Keratinocyte (primary cell): ENCODE measurements around the gene GAS6. TPM values are rescaled to one million over a fixed set of nuclear protein-coding genes. Genes with fewer than 3 reads are reported as not detected.

Experiments
- DNase-seq: peaks from one replicate; pipeline ENCODE4 v3.0.0-alpha.2; 2011; ENCODE audit warnings: low read depth, missing footprints, low spot score
- FAIRE-seq: peaks from 2 replicates; lab custom pipeline; 2011; peaks lifted over from hg19 to GRCh38; lab: Jason Lieb, UNC
- H2AFZ ChIP-seq: 2 replicates; pipeline ENCODE4 v1.6.0; 2012; ENCODE audit warnings: low read length, control low read depth, inconsistent platforms; ENCODE audit not compliant: control insufficient read depth
- H3K27ac ChIP-seq: 2 replicates; pipeline ENCODE4 v1.5.1; 2011; ENCODE audit warnings: low read length; ENCODE audit not compliant: control insufficient read depth, insufficient read depth
- H3K27me3 ChIP-seq: 3 replicates; pipeline ENCODE4 v1.6.0; 2011; ENCODE audit warnings: low read length; ENCODE audit not compliant: control insufficient read depth, insufficient read depth; ENCODE audit errors: extremely low read depth
- H3K36me3 ChIP-seq, 2 experiments: 2 replicates in 1 of 2; 3 replicates in 1 of 2; pipeline ENCODE4 v1.5.1; 2011; ENCODE audit warnings: low read length in 2 of 2, mild to moderate bottlenecking in 1 of 2; ENCODE audit not compliant: control insufficient read depth in 2 of 2, insufficient read depth in 2 of 2; ENCODE audit errors: extremely low read depth in 1 of 2
- H3K4me1 ChIP-seq: 3 replicates; pipeline ENCODE4 v1.5.1; 2011; ENCODE audit warnings: low read length; ENCODE audit not compliant: control insufficient read depth, insufficient read depth; ENCODE audit errors: extremely low read depth
- H3K4me2 ChIP-seq: 3 replicates; pipeline ENCODE4 v1.6.0; 2011; ENCODE audit warnings: low read depth, low read length; ENCODE audit not compliant: control insufficient read depth, insufficient read depth; ENCODE audit errors: extremely low read depth
- H3K4me3 ChIP-seq, 3 experiments: fragments of 200-600 bp in 1 of 3; sonication (generic) in 1 of 3; 2 replicates in 2 of 3; 3 replicates in 1 of 3; pipeline ENCODE4 v1.5.1; 2011 to 2016; ENCODE audit warnings: low read length in 3 of 3, mild to moderate bottlenecking in 3 of 3, control low read depth in 2 of 3, inconsistent platforms in 1 of 3, low read depth in 1 of 3, mixed read lengths in 1 of 3, mixed run types in 1 of 3, moderate library complexity in 1 of 3; ENCODE audit not compliant: control insufficient read depth in 2 of 3, insufficient read depth in 2 of 3; ENCODE audit errors: extremely low read depth in 1 of 3
- H3K79me2 ChIP-seq: 2 replicates; pipeline ENCODE4 v1.6.0; 2012; ENCODE audit warnings: low read length; ENCODE audit not compliant: control insufficient read depth, insufficient read depth
- H3K9ac ChIP-seq: 3 replicates; pipeline ENCODE4 v1.6.0; 2011; ENCODE audit warnings: low read length; ENCODE audit not compliant: control insufficient read depth, insufficient read depth; ENCODE audit errors: extremely low read depth
- H3K9me1 ChIP-seq: 3 replicates; pipeline ENCODE4 v1.6.0; 2011; ENCODE audit warnings: low read length; ENCODE audit not compliant: control insufficient read depth, insufficient read depth; ENCODE audit errors: extremely low read depth
- H3K9me3 ChIP-seq: 2 replicates; pipeline ENCODE4 v1.5.1; 2012; ENCODE audit warnings: low read depth, low read length; ENCODE audit not compliant: control insufficient read depth
- H4K20me1 ChIP-seq: 3 replicates; pipeline ENCODE4 v1.6.0; 2011; ENCODE audit warnings: low read length; ENCODE audit not compliant: control insufficient read depth, insufficient read depth; ENCODE audit errors: extremely low read depth
- EZH2 ChIP-seq: IDR thresholded peaks from one replicate; pipeline ENCODE4 v1.6.1; 2012; ENCODE audit warnings: inconsistent platforms, mild to moderate bottlenecking, low read length, moderate library complexity
- dilution Hi-C: fragments of 300-500 bp; cut with MboI; formaldehyde crosslinking; loops from one replicate; pipeline ENCODE4 v1.7.0; 2020; ENCODE audit warnings: low sequenced_read_pairs; ENCODE audit not compliant: extremely low pct_ligation_motif_present
- polyA plus RNA-seq, 5 experiments: library from polyadenylated mRNA; depleted of rRNA in 3 of 5; stranded (reverse) in 3 of 5; stranded (forward) in 1 of 5; unstranded in 1 of 5; fragments of >200 nt; gene quantifications; 1 replicate in 1 of 5; 2 replicates in 3 of 5; 3 replicates in 1 of 5; pipeline versions ENCODE4 v1.2.1 to v1.2.3, GENCODE V29; 2011 to 2012; ENCODE audit warnings: missing spikeins in 2 of 5, low read depth in 1 of 5, low replicate concordance in 1 of 5
- TF ChIP-seq, protein P1 (sequence below), 3 experiments: IDR thresholded peaks in 1 of 3; conservative IDR thresholded peaks in 1 of 3; optimal IDR thresholded peaks in 1 of 3; 2 replicates in 2 of 3; 3 replicates in 1 of 3; pipeline versions ENCODE3 to v1.5.1; 2011; ENCODE audit warnings: low read length in 3 of 3, mild to moderate bottlenecking in 3 of 3, moderate library complexity in 2 of 3, control low read depth in 1 of 3, inconsistent platforms in 1 of 3; ENCODE audit not compliant: insufficient read depth in 2 of 3; ENCODE audit errors: extremely low read depth in 1 of 3

The GAS6 gene
- polyA plus RNA-seq, 1 donor (not counting 4 experiments of a cell fraction or from before 2014, with no cell fraction given): 163 TPM

DNA sequence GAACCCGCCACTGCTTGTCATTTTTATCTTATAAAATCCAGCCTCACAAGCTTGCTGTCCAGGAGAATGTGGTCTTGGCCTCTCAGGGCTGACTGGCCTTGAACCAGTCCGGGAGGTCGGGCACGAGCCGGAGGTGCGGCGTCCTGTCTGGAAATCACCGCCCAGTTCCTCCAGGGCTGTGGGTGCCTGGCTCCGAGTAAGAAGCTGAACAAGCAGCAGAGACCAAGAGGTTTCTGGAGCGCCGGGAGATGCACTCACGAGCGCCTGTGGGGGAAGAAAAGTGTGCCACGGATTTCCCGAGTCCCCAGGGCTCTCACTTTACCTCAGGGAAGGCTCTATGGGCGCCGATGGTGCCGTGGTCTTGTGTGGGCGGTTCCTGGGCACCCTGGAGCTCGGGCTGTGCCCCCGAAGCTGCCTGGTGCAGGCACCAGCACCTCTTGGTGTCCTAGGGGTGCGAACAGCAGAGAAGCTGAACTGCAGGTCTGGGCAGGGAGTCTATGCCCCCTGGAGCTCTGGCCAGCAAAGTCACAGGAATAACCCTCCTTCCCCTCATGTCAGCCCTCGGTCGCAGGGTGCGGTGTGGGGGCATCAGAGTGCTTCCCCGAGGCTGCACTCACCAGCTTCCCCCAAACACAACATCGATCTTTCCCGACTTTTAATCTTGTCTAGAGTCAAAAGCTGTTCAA is 50.0 kb downstream of the GAS6 start:
- Histone ChIP-seq H3K4me2 (no peak overlapping the region), H3K9me3 (peaks cover under 1% of the 10 kb centered on the region), H3K79me2 (no peaks in the 10 kb centered on the region), H3K9me1 (no peaks in the 10 kb centered on the region), H2AFZ (no peak overlapping the region), H3K36me3 (peaks cover 0 to 3% of the 10 kb centered on the region in 2 experiments), H4K20me1 (peaks cover 6% of the 10 kb centered on the region), H3K27ac (no peak overlapping the region), H3K9ac (no peak overlapping the region), H3K4me3 (no peak overlapping the region), H3K4me1 (no peaks in the 10 kb centered on the region), H3K27me3 (no peaks in the 10 kb centered on the region)
- TF ChIP-seq, protein P1, sequence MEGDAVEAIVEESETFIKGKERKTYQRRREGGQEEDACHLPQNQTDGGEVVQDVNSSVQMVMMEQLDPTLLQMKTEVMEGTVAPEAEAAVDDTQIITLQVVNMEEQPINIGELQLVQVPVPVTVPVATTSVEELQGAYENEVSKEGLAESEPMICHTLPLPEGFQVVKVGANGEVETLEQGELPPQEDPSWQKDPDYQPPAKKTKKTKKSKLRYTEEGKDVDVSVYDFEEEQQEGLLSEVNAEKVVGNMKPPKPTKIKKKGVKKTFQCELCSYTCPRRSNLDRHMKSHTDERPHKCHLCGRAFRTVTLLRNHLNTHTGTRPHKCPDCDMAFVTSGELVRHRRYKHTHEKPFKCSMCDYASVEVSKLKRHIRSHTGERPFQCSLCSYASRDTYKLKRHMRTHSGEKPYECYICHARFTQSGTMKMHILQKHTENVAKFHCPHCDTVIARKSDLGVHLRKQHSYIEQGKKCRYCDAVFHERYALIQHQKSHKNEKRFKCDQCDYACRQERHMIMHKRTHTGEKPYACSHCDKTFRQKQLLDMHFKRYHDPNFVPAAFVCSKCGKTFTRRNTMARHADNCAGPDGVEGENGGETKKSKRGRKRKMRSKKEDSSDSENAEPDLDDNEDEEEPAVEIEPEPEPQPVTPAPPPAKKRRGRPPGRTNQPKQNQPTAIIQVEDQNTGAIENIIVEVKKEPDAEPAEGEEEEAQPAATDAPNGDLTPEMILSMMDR (optimal IDR thresholded peaks at IDR 0.05 in 1 of 3, IDR thresholded peaks at IDR 0.05 in 1 of 3, conservative IDR thresholded peaks at IDR 0.05 in 1 of 3; ENCODE audit: extremely low read depth in 1 of 3, insufficient read depth in 2 of 3, low read length in 3 of 3): no peak
- TF ChIP-seq EZH2: no peak
- no peak for FAIRE-seq
- dilution Hi-C loops: no loop called here
- DNase-seq: no peak

DNA sequence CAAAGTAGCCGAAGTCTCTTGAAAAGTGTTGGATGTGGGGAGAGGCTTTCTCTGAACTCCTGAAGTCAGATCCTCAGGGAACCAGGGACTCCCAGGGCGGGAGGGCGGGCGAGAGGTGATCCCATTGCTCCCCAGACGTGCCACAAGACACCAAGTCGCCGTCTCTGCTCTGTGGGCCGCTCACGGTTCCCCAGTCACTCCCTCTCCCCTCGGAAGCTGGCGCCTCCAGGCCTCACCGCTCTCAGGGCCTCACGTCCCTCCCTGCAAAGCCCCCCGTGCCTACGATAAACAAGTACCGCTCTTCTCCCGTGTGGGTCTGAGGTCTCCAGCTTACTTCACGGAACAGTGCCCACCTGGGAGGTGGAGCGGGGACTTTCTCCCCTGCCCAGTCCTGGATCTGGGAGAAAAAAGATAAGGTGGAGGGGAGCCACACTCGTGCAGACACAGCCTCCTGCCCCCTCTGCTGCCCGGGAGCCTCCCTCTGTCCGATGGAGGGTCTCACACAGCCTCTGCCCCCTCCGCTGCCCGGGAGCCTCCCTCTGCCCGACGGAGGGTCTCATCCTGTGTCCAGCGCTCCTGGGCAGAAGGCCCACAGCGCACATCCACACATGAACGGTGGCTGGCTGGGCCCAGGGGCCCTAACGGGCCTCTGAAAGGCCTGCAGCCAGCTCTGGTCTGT is 50.7 kb downstream of the GAS6 start:
- H3K4me3 ChIP-seq: no peak overlapping the region
- H2AFZ ChIP-seq: no peak overlapping the region
- H3K9me3 ChIP-seq: peaks cover 3% of the 10 kb centered on the region
- no peaks in the 10 kb centered on the region for H3K4me1 ChIP-seq
- no peak for FAIRE-seq
- no peak overlapping the region for H3K27ac ChIP-seq
- peaks cover 6% of the 10 kb centered on the region for H4K20me1 ChIP-seq
- no peaks in the 10 kb centered on the region for H3K9me1 ChIP-seq
- H3K27me3 ChIP-seq: no peaks in the 10 kb centered on the region
- H3K4me2 ChIP-seq: no peak overlapping the region
- TF ChIP-seq, protein P1 (optimal IDR thresholded peaks at IDR 0.05 in 1 of 3, IDR thresholded peaks at IDR 0.05 in 1 of 3, conservative IDR thresholded peaks at IDR 0.05 in 1 of 3; ENCODE audit: extremely low read depth in 1 of 3, insufficient read depth in 2 of 3, low read length in 3 of 3): no peak
- no peak for TF ChIP-seq EZH2
- H3K79me2 ChIP-seq: no peaks in the 10 kb centered on the region
- no peak overlapping the region for H3K9ac ChIP-seq
- dilution Hi-C loops: no loop called here
- DNase-seq: no peak
- peaks cover 0 to 3% of the 10 kb centered on the region in 2 experiments for H3K36me3 ChIP-seq
